GM19328 (cell line): ENCODE results near the gene ARSA.
"Not testable (repeated sequence)": the region's sequence is repeated elsewhere in the genome, so short reads cannot be mapped to it uniquely, and the experiment has no call there.

Experiments used
- ATAC-seq: cut with Tn5 transposase; IDR thresholded peaks from one replicate; pipeline ENCODE4 v1.9.1; 2021; ENCODE audit warnings: mild to moderate bottlenecking, moderate library complexity; ENCODE audit not compliant: unreplicated experiment

ARSA gene

DNA sequence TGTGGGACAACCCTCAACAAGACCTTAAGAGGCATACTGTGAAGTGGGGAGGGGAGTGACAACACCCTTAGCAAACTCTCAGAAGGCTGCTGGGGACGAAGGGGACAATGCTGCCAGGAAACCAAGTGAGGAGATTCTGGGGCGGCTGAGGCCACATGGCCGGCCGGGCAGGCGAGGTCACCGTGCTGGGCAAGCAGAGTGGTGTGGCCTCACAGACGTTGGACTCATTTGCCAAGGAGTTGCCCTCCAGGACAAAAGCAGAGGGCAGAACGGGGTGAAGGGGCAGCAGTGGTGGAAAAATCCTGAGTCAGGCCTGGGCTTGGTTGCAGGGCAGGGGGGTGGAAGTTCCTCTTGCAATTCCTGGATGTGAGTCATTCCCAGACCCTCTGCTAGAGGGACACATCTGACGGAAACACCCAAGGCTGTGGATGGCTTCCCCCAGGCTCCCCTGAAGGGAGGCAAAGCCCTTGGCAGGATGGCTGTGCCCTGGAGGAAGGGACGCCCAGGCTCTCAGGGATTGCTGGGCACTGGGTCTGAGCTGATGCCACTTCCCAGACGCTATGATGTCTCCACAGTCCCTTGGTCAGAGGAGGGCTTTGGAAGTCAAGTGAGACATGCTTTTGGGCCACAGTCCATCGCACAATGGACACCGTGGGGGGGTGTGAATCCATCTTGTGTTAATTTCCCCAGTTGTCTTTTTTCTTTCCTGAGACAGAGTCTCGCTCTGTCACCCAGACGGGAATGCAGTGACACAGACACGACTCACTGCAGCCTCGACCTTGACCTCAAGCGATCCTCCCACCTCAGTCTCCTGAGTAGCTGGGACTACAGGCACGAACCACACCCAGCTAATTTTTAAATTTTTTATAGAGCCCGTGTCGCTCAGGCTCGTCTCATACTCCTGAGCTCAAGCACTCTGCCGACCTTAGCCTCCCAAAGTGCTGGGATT is 28.4 kb upstream of the ARSA start:
- ATAC-seq: no peak

DNA sequence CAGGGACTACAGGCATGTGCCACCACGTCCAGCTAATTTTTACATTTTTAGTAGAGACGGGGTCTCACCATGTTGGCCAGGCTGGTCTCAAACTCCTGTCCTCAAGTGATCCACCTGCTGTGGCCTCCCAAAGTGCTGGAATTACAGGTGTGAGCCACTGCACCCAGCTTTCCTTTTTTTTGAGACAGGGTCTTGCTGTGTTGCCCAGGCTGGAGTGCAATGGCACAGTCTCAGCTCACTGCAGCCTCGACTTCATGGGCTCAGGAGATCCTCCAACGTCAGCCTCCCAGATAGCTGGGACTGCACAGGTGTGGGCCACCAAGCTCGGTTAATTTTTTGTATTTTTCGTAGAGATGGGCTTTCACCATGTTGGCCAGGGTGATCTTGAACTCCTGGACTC is 26.7 kb upstream of the ARSA start:
- ATAC-seq: not testable (repeated sequence)

DNA sequence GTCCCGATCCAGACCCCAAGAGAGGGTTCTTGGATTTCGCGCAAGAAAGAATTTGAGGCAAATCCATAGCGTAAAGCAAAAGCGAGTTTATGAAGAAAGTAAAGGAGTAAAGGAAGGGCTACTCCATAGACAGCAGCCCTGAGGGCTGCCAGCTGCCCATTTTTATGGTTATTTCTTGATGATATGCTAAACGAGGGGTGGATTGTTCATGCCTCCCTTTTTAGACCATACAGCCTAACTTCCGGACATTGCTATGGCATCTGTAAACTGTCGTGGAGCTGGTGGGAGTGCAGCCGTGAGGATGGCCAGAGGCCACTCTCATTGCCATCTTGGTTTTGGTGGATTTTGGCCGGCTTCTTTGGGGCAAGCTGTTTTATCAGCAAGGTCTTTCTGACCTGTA is 25.3 kb upstream of the ARSA start:
- no peak for ATAC-seq

DNA sequence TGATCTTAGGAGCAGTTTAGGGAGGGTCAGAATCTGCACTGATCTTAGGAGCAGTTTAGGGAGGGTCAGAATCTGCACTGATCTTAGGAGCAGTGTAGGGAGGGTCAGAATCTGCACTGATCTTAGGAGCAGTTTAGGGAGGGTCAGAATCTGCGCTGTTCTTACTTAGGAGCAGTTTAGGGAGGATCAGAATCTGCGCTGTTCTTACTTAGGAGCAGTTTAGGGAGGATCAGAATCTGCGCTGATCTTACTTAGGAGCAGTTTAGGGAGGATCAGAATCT is 15.8 kb upstream of the ARSA start:
- ATAC-seq: not testable (repeated sequence)

DNA sequence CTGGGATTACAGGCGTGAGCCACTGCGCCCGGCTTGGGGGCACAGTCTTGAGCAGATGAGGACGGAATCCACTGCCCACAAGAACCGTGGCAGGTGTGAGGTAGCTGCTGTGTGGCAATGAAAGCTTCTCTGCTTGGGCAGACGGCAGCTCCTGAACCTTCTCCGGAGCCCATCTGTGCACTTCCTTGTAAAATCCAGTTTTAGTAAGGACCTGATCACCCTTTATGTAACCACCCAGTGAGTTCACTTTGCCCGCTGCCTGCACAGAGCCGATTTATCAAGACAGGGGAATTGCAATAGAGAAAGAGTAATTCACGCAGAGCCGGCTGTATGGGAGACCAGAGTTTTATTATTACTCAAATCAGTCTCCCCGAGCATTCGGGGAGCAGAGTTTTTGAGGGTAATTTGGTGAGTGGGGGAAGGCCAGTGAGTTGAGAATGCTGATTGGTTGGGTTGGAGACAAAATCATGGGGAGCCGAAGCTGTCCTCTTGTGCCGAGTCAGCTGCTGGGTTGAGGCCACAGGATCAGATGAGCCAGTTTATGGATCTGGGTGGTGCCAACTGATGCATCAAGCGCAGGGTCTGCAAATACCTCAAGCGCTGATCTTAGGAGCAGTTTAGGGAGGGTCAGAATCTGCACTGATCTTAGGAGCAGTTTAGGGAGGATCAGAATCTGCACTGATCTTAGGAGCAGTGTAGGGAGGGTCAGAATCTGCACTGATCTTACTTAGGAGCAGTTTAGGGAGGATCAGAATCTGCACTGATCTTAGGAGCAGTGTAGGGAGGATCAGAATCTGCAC is 15.3 kb upstream of the ARSA start:
- not testable (repeated sequence) for ATAC-seq

DNA sequence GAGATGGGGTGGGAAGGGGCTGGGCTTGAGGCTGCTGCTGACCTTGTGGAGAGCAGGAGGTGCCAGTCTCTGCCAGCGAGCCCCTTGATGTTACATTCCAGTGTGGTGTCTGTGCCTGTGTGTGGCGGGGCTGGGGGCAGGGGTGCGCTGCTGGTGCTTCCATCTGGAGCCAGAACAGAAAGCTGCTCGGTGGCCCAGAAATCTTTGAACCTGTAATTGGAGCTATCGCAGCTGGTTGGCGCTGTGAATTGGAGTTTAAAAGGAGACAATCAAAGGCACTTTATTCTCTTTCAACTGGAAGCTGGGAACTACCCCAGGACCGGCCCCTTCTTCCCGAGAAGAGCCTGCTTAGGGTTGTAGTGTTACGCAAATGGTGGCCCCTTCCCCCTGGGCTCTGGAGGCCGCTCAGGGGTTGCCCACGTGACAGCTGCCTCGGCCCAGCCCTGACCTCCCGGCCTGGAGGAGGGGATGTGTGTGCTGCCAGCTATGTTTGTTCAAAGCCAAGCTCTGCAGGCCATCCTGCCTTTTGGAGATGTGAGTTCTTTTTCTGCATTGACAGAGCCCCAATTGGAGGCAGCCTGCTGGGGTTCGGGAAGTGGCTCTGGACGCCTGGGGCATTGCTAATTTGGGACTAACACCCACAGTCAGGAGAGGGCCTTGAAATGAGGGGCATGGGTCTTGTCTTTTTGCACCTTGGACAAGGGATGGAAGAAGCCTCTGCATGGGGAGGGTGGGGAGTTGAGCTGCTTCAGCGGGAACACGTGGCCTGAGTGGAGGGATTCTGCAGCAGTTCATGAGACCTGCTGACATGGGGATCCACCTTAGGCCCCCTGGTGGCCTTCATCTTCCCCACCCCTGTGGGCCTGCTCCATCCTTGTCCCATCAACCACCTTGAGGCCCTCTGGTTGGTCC is 14.0 kb upstream of the ARSA start:
- no peak for ATAC-seq

DNA sequence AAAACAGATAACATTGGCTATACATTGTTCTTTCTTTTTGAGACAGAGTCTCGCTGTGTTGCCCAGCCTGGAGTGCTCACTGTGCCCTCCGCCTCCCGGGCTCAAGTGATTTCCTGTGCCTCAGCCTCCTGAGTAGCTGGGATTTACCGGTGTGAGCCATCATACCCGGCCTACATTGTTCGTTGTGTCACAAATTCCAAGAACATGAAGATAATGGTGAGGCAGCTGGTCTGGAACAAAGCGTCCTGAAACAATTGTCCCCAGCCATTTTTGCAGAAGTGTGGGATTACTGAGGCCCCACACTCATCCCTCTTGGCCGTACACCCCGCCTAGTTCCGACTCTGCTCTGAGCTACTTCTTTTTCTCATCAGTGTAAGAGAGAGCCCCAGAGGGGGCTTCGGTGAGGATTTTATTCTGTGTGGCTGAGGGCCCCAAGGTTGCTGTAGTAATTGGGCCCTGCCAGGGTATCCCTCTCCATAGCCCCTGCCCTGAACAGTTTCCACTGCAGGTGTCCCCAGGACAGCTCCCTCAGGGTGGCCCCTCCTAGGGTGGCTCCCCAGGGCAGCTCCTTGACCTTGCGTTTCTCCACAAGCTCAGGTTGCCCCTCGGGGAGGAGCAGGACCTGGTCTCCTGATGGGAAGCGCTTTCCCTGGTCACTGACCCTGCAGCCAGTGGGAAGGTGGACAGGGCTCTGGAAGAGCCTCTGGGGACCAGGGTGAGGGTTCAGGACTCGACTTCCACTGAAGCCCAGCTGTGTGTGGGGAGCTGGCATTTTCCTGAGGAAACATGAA is 13.1 kb upstream of the ARSA start:
- no peak for ATAC-seq

DNA sequence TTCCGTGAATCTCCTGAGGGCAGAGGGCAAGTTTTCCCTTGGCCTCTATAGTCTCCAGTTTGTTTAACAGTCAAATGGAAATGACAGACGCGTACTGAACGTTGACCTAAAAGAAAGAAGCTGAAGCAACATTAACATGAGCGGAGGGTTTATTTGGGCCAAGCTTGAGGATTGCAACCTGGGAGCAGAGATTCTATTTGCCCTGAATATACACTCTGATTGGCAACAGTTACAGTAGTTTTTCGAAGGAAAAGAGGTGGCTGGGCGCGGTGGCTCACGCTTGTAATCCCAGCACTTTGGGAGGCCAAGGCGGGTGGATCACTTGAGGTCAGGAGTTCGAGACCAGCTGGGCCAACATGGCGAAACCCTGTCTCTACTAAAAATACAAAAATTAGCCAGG is 12.3 kb upstream of the ARSA start:
- ATAC-seq: not testable (repeated sequence)

DNA sequence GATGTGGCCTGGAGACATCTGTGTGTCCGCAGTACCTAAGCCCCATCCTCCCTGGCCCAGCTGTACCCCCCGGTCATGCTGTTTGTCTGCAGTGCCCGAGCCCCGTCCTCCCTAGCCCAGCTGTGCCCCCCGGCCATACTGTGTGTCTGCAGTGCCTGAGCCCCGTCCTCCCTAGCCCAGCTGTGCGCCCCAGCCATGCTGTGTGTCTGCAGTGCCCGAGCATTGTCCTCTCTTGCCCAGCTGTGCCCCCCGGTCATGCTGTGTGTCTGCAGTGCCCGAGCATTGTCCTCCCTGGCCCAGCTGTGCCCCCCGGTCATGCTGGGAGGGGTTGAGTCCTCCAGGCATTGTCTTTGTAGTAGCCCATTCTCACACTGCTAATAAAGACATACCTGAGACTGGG is 7.6 kb upstream of the ARSA start:
- ATAC-seq: no peak

DNA sequence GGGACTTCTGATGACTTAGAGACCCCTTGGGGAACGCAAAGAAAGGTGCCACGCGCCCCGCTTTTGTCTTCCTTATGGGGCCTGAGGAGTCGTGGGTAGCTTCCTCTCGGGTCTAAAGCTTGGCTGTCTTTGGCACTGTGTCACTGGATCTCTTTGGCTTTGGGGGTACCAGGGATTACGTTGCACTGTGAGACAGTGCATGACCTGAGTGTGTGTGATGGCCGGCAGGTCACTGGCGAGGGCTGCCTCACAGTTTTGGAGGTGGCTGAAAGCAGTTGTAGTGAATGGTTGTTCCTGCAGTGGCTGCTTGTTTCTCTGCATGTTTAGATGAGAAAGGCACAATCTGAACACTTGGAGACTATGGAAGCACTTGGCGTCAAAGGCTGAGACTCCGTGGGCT is 5.8 kb upstream of the ARSA start:
- no peak for ATAC-seq

DNA sequence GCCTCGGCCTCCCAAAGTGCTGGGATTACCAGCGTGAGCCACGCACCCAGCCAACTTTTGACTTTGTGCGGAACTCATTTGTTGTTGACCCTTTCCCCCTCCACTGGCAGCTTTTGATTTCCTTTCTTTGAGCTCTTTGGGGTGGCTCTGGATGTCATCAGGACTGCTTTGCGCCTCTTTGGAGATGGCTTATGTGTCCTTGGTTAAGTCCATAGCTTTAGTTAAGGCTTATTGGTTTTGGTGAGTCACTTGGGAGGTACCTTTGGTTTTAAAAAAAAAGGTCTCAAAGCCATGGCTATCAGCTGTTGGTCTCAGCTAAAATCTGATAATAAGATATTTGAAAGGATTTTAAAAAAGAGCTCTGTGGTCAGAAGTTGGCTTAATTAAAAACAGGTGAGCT is 5.1 kb upstream of the ARSA start:
- ATAC-seq: no peak

DNA sequence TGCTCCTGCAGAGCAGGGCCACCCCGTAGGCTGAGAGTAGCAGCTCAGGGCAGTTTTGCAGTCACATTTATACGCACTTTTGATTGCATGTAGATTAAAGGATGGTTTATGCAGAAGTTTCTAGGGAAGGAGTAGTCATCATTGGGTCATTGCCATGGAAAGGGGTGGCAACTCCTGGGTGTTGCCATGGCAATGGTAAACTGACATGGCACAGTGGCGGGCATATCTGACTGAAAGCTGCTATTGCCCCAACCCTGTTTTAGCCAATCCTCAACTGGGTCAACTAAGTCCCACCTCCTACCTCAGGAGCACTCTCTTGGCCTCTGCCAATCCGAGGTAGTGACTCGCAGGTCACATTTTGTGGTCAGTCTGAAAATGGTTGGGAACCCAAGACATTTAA is 2.4 kb upstream of the ARSA start:
- no peak for ATAC-seq

DNA sequence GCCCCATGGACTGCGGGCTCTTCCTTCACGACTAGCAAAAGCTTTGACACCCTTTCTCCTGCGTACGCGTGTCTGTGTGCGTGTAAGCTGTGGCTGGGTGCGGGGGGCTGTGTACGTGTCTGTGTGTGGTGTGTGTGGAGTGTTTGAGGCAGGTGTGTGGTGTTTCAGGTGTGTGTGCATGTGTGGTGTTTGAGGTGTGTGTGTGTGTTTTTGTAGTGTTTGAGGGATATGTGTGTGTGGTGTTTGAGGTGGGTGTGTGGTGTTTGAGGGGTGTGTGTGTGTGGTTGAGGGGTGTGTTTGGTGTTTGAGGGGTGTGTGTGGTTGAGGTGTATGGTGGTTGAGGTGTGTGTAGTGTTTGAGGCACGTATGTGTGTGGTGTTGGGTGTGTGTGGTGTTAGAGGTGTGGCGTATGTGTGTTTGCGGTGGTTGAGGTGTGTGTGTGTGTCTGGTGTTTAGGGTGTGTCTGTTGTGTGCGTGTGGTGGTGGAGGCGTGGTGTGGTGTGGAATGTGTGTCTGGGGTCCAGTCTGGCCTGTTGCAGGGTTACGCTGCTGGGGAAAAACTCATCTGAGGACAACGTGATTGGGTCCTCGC is 687 bp upstream of the ARSA start:
- ATAC-seq: peak; percentile 8

DNA sequence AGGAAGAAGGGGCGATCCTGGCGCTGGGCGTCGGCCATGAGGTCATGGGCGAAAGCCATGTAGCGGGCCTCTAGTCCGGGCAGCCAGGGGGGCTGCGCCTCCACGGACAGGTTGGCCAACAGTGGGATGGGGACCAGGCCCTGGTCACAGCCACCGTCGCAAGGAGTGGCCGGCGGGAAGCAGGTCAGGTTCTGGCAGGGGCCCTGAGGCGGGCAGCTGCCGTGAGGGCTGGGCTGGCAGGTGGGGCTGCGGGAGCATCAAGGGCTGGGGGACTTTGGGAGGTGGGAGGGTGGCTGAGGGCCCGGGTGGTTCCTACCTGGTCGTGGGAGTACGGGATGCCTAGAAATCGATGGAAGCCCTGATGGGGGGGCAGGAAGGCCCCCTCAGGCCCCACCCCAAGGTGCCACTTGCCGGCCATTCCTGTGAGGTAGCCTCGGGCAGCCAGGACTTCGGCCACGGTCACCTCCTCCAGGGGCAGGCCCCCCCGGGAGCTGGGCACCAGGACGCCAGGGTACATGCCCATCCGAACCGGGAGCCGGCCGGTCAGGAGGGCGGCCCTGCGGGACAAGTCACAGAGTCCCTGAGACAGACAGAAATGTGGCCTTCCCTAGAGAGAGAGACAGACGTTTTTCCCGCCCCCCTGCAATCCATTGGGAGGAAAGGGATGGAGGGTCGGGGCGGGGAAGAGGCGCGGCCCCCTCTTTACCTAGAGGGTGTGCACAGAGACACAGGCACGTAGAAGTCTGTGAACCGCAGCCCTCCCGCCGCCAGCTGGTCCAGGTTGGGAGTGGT is 906 bp downstream of the ARSA start:
- no peak for ATAC-seq

DNA sequence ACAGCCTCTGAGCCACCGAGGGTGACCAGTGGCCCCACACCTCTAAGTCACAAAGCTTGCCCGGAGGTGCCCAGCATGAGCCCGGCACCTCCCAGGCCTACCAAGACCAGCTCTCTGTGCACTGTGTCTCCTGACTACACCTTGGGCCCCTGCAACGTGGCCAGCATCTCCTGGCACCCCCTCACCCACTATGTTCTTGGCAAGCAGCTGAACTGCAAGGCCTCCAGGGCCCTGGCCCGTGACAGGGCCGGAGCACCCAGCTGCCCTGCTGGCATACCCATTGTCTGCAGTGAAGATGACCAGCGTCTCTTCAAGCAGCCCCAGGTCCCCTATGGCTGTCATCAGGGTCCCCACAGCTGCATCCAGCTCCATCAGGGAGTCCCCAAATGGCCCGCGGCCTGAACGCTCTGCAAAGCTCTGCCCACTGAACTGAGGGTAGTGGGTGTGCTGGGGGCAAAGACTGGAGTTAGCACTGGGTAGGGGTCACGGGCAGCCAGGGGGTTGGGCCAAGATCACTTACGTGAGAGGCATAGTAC is 1.6 kb downstream of the ARSA start:
- no peak for ATAC-seq

DNA sequence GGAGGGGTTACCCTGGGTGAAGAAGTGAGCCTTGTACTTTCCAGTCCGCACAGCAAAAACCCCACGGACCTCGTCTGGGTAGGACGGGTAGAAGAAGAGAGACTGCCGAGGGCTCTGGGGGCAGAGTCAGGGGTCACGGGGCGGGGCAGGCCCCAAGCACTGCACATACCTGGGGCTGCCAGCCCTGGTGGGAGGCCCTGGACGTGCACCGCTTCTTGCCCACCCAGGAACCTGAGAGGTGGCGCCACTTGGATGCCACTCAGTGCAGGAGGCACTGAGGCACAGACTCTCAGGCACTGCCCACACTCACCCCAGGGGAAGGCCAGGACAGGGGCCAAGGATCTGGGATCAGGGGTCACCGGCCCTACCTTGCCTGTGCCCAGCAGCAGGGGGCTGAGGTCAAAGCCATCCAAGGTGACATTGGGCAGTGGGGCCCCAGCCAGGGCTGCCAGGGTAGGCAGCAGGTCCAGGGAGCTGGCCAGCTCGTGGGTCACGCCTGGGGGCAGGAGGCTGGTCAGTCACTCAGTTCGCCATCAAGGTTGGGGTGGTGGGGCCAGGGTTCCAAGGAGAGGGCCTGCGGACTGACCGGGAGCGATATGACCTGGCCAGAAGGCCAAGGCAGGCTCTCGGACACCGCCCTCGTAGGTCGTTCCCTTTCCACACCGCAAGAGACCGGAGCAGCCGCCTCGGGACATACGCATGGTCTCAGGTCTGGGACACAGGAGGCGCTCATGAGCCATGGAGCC is 2.2 kb downstream of the ARSA start:
- no peak for ATAC-seq

DNA sequence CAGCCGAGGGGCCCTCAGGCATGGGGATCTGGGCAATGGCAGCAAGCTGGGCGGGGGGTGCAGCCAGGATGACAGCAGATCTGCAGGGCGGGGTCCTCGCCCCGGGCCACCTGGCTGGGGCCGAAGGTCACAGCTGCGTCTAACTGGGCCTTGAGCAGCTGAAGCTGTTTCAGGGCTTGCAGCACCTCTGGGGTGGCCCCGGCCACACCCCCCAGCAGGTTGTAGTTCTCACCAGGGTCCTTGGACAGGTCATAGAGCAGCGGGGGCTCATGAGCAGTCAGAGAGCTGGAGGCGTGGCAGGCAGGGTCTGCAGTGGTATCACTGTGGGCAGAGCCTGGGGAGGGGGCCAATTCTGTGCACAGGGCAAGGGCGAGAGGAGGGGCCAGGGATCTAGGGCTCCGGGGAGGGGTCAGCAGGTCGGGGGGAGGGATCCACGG is 2.8 kb downstream of the ARSA start:
- no peak for ATAC-seq
